Colonic mucosa (tissue), 4 donors: ENCODE measurements around the gene NANOS3. TPM values are rescaled to one million over a fixed set of nuclear protein-coding genes. Genes with fewer than 3 reads are reported as not detected.

ENCODE experiments used
- DNase-seq: peaks from one replicate; pipeline ENCODE4 v3.0.0-alpha.2; 2020
- H3K27ac ChIP-seq: fragments of 200-600 bp; one replicate; pipeline ENCODE4 v1.8.0; 2021
- H3K27me3 ChIP-seq: fragments of 200-600 bp; one replicate; pipeline ENCODE4 v1.8.0; 2021
- H3K36me3 ChIP-seq: fragments of 200-600 bp; one replicate; pipeline ENCODE4 v1.8.0; 2021
- H3K4me1 ChIP-seq: fragments of 200-600 bp; one replicate; pipeline ENCODE4 v1.8.0; 2021; ENCODE audit warnings: mild to moderate bottlenecking
- H3K4me3 ChIP-seq: fragments of 200-600 bp; one replicate; pipeline ENCODE4 v1.8.0; 2021
- H3K9ac ChIP-seq, 2 donors: one replicate each; pipeline ENCODE4 v1.7.0; 2013; ENCODE audit warnings: control low read depth in 2 of 2, low read depth in 2 of 2, low read length in 2 of 2
- H3K9me3 ChIP-seq: fragments of 200-600 bp; one replicate; pipeline ENCODE4 v1.8.0; 2021
- intact Hi-C: fragments of 100-400 bp; cut with DNase I; formaldehyde crosslinking; loops from one replicate; pipeline ENCODE4 v1.14.1; 2022
- total RNA-seq, 2 donors: library from RNA; stranded (reverse); fragmentation: NEBNext Ultra II Directional in 1 of 2; extraction: Animal tissue kit (Norgen Biotek cat#: 25700) in 1 of 2; gene quantifications; one replicate each; pipeline ENCODE4 v1.2.1, GENCODE V29; 2021
- TF ChIP-seq, protein P1 (sequence below): fragments of 200-600 bp; IDR thresholded peaks from one replicate; pipeline ENCODE4 v1.8.0; 2022; ENCODE audit warnings: antibody characterized with exemption, mild to moderate bottlenecking
- donor health status: healthy.
- donor health status: DM: no; HTN: no; CAD: no.
- donor health status: DM: no; HTN: no; CAD: no.

NANOS3 gene
- total RNA-seq, 2 donors from 2014 or later, result not detected

- DNase-seq, result peak; percentile 99
- no peak overlapping the region for H3K4me3 ChIP-seq
- H3K27me3 ChIP-seq, result no peaks in the 10 kb centered on the region
- TF ChIP-seq, protein P1, sequence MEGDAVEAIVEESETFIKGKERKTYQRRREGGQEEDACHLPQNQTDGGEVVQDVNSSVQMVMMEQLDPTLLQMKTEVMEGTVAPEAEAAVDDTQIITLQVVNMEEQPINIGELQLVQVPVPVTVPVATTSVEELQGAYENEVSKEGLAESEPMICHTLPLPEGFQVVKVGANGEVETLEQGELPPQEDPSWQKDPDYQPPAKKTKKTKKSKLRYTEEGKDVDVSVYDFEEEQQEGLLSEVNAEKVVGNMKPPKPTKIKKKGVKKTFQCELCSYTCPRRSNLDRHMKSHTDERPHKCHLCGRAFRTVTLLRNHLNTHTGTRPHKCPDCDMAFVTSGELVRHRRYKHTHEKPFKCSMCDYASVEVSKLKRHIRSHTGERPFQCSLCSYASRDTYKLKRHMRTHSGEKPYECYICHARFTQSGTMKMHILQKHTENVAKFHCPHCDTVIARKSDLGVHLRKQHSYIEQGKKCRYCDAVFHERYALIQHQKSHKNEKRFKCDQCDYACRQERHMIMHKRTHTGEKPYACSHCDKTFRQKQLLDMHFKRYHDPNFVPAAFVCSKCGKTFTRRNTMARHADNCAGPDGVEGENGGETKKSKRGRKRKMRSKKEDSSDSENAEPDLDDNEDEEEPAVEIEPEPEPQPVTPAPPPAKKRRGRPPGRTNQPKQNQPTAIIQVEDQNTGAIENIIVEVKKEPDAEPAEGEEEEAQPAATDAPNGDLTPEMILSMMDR, result peak; percentile 99
- peaks cover 30% of the 10 kb centered on the region for H3K4me1 ChIP-seq
- intact Hi-C loops, result loop anchor here (2.0 to 10.0 kb wide), 2 partner anchors 74 to 164 kb away; no protein-coding TSS in a partner anchor
- no peaks in the 10 kb centered on the region for H3K36me3 ChIP-seq
- no peaks in the 10 kb centered on the region for H3K9me3 ChIP-seq
- H3K9ac ChIP-seq, result peak overlapping the region; percentile 32 to 81
- peak overlapping the region; percentile 64 for H3K27ac ChIP-seq
These were observed 3.4 kb downstream of the NANOS3 start for GRCh38 chr19:13880059-13881043.

GRCh38 chr19:13881251-13881691, 4.3 kb downstream of the NANOS3 start:
- peak overlapping the region; percentile 48 to 75 for H3K9ac ChIP-seq
- no peaks in the 10 kb centered on the region for H3K36me3 ChIP-seq
- DNase-seq, result peak; percentile 37
- intact Hi-C loops, result loop anchor here (2.0 to 10.0 kb wide), 2 partner anchors 74 to 164 kb away; no protein-coding TSS in a partner anchor
- peaks cover 32% of the 10 kb centered on the region for H3K4me1 ChIP-seq
- no peak overlapping the region for H3K4me3 ChIP-seq
- no peaks in the 10 kb centered on the region for H3K27me3 ChIP-seq
- peak overlapping the region; percentile 53 for H3K27ac ChIP-seq
- TF ChIP-seq, protein P1, result no peak
- H3K9me3 ChIP-seq, result no peaks in the 10 kb centered on the region

DNA sequence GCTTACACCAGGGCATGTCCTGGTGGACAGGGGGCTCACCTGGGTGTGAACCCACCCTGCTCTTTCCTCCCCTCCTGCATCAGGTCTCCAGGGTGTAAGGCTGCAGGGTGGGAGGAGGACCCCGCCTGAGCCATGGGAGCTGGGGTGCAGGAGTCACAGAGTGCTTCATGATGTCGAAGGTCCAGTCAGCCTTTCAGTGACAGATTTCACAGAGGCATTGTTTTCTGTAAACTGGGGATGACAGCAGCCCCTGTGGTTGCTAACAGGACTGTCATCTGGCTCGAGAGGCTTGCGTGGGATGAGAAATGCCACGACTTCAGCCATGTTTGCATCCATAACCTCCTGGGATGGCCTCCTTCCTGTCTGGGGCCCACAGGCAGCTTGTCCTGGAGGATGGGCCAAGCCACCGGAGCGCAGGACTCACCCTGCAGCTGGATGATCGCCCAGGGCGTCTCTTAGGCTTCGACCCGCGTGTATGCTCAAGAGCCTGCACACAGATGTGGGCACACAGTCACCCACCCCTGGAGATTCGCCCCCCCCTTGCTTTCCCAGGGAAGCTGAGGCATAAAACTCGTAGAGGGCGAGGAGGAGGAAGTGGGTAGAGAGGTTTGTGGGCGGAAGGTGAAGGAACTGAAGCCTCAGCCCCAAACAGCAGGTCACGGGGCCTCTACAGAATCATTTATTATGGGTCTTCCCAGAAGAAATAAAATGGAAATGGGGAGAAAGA, 4.9 kb downstream of the NANOS3 start:
- H3K9me3 ChIP-seq, result no peaks in the 10 kb centered on the region
- no peaks in the 10 kb centered on the region for H3K27me3 ChIP-seq
- DNase-seq, result peak; percentile 60
- TF ChIP-seq, protein P1, result no peak
- H3K27ac ChIP-seq, result peak overlapping the region; percentile 53
- peaks cover 32% of the 10 kb centered on the region for H3K4me1 ChIP-seq
- H3K9ac ChIP-seq, result peak overlapping the region; percentile 48 to 75
- intact Hi-C loops, result loop anchor here (2.0 to 10.0 kb wide), 2 partner anchors 73 to 163 kb away; no protein-coding TSS in a partner anchor
- no peaks in the 10 kb centered on the region for H3K36me3 ChIP-seq
- no peak overlapping the region for H3K4me3 ChIP-seq

- peak overlapping the region; percentile 16 to 75 for H3K9ac ChIP-seq
- TF ChIP-seq, protein P1, result no peak
- no peaks in the 10 kb centered on the region for H3K9me3 ChIP-seq
- peak overlapping the region; percentile 53 for H3K27ac ChIP-seq
- peaks cover 38% of the 10 kb centered on the region for H3K4me1 ChIP-seq
- no peak overlapping the region for H3K4me3 ChIP-seq
- no peaks in the 10 kb centered on the region for H3K36me3 ChIP-seq
- DNase-seq, result no peak
- H3K27me3 ChIP-seq, result no peaks in the 10 kb centered on the region
- intact Hi-C loops, result loop anchor here (10.0 kb wide), 1 partner anchor 162 kb away; no protein-coding TSS in a partner anchor
These were observed 5.5 kb downstream of the NANOS3 start for GRCh38 chr19:13882419-13882795.

DNA sequence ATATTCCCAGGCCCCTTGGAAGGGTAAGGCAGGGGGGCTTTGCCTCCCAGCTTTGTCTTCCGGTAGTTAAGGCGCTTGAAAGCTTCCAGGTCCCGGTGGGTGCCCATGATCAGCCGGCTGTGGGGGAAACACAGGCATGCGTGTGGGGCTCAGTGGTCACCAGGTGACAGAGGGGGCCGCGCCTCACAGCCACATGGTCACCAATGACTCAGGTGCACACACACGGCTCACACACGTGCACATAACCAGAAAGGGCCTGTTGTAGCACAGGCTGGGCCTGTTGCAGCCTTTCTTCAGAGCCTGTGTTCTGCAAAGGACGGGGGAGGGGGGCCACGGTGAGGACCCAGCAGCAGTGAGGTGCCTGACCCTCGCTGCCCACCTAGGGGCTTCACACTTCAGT, 5.9 kb downstream of the NANOS3 start:
- DNase-seq, result no peak

More for the DNA sequence above, 5.9 kb downstream of the NANOS3 start:
- no peak overlapping the region for H3K27ac ChIP-seq
- no peaks in the 10 kb centered on the region for H3K36me3 ChIP-seq
- H3K4me3 ChIP-seq, result no peak overlapping the region
- intact Hi-C loops, result loop anchor here (10.0 kb wide), 1 partner anchor 162 kb away; no protein-coding TSS in a partner anchor
- peaks cover 42% of the 10 kb centered on the region for H3K4me1 ChIP-seq
- peak overlapping the region in 1 of 2 donors; percentile 75 for H3K9ac ChIP-seq
- no peaks in the 10 kb centered on the region for H3K27me3 ChIP-seq
- TF ChIP-seq, protein P1, result no peak
- H3K9me3 ChIP-seq, result no peaks in the 10 kb centered on the region
